NCI-H1048 (cell line): ENCODE results near the gene MAGI1.

Experiments used
- DNase-seq: peaks from one replicate; lab custom pipeline; 2025; lab: John Stamatoyannopoulos, UW

The MAGI1 gene

DNA sequence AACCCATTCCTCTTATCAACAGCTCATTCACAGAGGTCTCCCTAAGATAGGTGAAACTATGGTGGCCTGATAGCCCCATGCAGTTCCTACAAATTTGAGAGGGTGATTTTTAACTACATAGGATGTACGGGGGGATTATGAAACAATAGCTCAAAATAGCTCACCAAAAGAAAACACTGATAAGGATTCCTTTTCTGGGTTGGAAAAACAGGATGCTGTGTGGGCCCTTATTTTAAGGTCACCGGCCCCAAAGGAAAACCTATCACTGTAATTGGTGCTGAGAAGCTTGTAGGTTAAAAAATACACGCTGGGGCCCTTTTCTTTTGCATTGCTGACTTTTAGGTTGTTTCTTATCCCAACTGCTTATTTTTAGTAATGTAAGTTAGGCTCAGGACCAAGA is 627.4 kb downstream of the MAGI1 start:
- DNase-seq = no peak

DNA sequence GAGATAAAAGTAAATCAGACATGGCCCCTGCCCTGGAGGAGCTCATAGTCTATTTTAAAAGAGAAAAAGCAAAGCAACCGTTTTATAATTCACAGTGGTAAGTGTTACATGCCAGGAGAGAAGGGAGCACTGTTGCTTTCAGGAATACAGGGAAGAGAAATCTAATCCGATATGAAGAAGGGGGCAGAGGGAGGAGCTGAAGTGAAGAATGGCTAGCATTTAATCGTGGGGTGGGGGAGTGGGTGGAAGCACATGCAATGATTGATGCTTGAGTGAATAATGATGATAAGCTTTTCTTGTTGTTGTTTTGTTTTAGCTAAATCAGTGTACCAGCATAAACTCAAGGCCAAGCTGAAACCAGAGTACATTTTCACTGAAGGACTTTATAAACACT is 629.5 kb downstream of the MAGI1 start:
- no peak for DNase-seq

DNA sequence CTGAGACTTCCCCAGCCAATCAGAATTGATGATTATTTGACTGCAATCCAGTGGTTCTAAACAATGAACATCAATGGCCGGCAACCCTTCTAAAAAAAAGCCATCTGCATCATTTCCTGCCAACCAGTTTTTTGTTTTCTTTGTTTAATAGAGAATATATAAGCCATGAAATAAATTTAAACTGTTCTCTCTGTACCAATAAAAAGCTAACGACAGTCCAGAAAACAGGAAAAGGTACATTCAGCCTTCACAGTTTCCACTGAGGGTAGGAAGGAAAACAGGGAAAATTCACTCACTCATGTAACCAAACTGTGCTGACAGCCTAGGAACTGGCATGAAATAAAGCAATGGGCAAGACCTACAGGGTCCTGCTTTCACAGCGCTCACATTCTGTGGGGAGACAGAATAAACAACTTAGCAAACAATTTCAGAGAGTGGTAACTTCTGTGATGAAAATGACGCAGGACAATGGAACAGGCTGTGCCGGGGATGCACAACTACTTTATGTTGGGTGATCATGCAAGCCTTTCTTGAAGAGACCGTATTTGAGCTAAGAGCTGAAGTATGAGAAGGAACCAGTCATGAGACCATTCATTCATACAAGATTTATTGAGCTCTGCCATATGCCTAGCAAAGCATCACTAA is 630.1 kb downstream of the MAGI1 start:
- DNase-seq = no peak

DNA sequence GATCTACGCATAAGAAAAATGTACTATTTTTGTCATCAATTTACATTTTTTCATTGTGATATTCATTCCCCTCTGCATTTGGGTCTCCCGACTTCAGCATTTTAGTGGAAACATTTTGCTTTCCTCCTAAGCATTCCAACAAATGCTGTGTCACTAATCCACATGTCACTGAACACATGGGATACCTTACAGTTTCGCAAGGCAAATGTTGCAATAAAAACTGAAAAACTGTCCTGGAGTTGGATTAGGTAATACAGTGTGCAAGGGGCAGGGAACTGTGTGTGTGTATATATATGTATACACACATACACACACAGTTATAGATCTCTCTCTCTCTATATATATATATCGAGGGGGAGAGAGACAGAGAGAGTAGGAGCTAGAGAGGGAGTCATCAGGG is 632.2 kb downstream of the MAGI1 start:
- DNase-seq = no peak

DNA sequence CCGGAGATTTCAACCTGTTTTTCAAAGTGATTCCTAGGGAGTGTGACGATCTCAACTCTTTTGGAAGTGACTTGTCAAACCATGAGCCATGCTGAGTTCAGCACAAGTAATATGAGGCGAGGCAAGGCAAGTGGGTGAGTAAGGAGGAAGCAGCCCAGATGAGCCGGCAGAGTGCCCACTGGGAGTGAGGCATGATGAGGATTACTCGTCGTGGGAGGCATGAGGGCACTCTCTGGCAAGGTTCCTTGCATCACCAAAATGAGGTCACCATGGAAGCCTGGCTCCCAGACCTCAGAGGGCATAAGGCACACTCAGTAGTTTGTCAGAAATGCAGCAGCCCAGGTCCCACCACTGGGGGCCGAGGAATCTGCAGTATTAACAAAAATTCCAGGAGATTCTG is 636.1 kb downstream of the MAGI1 start:
- DNase-seq = peak; percentile 12

DNA sequence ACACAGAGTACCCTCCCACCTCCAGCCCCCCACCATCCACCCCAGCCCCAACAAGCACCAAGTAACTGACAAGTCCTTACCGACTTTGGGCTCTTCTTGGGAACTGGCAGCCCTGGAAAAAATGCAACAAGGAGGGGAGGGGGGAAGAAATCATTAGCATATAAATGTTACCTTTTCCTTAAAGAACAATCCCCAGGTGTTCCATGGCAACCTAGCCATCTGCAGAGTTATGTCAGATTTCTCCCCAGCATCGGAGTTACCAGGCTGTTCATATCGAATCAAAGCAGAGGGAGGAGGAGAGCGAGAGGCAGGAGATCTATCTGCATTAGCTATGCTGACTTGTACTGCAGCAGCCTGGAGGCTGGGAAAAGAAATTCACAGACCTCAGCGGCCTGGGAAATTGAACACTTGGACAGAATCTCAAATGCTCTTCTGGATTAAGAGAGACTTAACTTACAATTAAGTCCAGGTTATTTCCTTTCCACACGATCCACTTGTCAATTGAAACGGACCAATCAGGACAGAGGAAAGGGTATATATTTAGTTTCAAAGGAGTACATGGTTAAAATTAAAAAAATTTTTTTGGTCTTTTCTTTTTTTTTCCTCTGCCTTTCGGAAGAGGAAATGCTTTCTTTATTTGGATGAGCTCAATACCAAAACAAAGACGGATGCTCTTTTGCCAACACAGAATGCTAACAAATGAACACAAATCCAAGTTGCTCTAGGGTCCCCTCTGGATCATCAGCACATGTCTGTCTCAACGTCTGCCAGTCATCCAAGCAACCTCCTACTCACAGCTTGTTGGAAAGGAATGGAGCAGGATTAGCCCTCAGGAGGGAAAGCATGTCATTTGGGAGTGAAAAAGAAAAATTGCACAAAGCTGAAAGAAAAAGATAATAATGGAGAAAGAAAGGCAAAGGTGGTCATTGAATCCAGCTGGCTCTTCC is 637.1 kb downstream of the MAGI1 start:
- no peak for DNase-seq

DNA sequence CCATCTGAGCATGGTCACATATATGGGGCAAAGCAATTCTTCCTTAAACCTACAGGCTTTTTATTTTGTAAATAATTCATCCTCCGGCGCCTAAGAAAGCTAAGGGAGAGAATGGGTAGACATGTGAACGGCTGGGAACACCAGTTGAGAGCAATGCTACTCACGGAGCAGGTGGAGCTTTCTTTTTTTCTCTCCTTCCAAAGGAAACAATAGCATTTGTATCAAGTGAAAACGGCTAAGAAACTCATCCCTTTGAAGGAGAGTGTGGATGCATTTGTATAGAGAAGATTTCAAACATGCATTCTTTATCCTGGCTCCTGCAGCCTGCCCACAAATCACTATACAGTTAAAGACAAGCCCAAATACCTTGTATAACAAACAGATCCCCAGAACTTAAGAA is 637.8 kb downstream of the MAGI1 start:
- DNase-seq = no peak

DNA sequence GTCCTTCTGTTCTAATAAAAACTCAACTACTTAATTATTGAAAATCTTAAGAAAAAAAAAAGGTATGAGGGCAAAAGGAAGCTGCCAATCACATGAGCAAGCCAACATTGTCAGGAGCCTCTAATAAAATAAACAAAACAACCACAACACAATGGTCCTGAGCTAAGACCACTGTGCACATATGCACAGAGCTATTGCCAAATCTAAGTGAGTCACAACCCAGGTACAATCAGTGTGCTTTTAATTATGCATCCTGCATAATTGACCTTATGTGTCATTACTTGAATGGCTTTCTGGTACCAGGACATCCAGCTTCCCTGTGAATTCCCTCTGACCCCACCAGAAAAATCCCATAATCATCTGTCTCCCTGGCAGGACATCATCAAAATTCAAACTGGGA is 639.8 kb downstream of the MAGI1 start:
- DNase-seq = no peak

DNA sequence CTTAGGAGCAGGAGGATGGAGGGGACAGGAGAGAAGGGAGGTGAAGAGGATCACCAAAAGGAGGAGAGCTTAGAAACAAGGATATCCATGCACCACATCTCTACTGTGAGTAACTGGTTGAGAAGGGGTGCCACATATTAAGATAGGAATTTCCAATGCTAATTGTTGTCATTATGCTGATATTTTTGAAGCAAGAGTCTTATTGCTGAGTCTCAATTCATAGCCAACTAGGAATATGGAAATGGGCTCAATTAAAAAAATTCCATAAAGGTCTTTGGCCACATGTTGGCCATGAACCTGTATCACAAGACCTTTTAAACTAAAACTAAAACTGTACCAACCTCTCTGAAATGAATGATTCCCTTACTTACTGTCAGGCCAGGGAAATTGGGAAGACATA is 642.6 kb downstream of the MAGI1 start:
- no peak for DNase-seq

DNA sequence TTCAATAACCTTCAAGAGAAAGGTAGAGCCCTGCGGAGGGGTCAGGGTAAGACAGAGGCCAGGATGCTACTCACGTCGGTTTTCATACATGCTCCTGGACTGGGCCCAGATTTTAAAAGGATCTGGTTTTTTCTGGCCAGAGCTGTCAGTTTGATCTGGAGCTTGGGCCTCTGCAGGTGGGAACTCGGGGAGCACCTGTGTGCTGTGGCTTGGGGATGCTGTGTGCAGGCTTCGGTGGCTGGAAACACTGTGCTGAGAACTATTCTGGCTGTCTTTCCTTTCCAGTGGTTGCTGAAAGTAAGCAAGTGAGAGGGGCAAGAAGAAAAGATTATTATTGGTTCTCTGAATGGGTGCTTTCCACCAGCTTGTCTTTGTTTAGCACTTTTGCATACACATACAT is 647.6 kb downstream of the MAGI1 start:
- DNase-seq = no peak

DNA sequence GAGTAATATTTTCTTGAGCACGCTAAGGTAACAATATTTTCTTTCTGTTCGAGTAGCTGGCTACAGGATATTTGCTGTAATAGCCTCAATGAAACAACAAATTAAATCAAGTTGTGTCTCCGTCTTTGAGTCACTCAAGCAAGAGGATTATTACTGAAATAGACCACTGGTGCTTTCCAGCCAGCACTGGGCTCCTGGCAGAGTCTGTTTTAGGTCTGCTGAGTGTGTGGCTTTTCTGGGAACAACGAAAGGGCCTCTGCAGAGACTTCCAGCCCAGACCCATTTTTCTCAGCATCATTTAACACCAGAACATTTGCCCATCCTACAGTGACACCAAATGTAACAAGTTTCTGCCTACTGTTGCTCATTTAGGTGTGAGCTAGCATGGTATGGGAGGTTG is 652.9 kb downstream of the MAGI1 start:
- no peak for DNase-seq

DNA sequence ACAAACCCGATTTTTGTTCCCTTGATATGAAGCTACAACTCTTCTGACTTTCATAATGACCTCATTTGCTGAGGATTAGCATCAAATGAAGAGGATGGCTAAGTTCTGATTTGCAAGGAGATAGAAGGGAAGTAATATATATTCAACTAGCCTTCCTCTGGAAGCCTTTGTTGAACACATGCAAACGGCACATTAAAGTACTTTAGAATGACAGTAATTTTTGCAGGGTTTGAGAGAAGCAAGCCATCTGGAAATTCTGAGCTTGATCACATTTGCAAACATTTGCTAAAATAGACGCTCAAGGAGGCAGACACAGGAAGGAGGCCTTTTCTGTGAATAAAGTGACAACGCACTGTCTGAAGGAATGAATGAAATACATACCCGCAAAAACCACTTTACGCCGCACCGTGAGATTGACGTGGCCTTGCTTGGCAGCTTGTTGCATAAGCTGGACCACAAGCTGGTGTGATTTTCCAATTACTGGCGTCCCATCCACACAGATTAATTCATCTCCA is 657.2 kb downstream of the MAGI1 start:
- no peak for DNase-seq

DNA sequence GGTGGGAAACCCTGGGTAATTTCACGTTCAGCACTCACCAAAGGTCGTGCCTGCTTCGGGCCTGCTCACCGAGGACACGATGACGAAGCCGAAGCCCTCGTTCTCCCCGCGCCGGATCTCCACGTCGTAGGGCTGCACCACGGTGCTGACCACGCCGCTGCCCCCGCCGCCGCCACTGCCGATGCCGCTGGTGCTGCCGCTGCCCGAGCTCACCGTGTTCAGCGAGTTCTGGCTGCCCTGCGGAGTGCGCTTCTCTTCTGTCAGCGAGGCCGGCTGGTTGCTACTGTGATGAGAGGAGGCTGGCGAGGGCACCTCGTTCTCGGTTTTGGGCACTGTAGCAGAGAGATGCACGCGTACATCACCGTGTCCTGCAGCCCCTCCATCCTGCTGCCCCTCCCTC is 659.5 kb downstream of the MAGI1 start:
- DNase-seq = no peak

DNA sequence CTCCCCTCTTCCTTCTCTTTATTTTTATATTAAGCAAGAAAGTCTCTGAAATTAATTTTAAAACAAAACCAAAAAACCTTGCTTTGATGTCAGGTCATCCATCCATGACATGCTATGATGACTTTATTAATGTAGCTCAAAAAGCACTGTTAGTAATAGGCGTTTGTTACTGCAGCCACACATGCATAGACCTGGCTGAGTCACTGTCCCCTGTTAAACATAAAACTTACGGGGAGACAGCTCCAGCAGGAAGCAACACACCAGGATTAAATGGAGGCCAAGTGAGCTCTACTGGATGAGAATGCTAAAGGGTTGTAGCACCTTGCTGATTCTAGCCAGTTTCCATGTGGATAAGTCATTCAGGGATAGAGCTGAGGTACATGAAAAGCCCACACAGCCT is 661.1 kb downstream of the MAGI1 start:
- DNase-seq = no peak

DNA sequence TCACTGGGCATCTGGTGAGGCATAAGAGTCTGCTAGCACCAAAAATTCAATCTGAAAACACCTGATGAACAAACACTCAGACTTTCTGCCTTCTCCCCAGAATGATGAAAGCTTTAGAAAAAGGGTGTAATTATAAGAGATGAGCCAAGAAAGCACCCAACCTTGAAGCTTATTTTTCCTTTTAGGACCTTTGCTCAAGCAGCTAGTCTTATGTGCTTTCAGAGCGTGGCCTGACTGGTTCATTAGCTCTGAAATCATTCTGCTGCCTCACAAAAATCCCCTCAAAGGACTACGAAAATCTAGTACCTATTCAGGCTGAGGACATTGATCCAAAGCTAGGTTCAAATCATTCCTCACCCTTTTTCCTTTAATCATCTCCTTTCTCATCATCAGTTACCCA is 662.3 kb downstream of the MAGI1 start:
- no peak for DNase-seq

DNA sequence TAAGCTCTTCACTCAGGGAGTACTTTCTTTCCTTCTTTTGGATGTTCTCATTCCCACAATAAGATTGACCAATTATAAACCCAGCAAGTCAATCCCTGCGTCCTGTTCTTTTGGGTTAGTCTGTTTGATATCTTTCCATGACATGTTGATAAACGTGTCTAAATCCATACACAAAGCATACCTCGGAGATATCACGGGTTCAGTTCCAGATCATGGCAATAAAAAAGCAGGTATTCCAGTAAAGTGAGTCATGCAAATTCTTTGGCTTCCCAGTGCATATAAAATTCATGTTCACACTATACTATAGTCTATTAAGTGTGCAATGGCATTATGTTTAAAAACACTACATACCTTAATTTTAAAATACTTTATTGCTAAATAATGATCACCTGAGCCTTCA is 667.7 kb downstream of the MAGI1 start:
- no peak for DNase-seq

DNA sequence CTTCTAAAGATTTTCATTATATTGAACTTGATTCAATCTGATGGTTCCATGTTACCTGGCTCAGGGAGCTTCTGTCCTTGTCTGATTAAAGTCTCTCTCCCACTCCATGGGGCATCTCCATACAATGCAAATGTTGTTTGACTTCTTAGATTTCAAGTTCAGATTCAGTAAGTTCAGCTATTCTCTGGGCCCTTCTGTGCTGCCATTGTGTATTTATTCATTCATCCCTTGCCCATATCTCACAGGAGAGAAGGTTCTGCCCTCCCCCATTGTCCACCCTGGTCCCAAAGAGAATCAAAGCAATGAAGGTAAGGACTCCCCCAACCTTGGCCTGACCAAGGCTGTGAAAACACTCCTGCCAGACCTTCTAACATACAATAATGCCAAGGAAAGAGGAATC is 669.9 kb downstream of the MAGI1 start:
- no peak for DNase-seq

DNA sequence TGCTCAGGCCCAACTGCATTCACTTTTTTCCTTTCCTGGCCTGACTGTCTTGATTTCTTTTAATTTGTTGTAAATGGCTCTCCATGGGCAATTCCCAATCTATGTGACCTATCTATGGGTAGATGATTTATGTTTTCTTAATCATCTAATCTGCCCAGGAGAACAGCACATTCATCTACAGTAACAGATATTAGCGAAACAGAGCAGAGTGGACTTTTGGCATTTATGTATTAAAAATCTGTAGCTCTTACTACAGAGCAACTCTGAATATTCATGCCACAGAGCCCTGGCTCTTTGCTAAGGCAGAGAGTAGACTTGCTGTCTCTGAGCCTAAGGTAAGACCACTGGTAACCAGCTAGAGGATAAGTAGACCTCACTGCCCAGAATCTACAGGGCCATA is 676.0 kb downstream of the MAGI1 start:
- DNase-seq = no peak

DNA sequence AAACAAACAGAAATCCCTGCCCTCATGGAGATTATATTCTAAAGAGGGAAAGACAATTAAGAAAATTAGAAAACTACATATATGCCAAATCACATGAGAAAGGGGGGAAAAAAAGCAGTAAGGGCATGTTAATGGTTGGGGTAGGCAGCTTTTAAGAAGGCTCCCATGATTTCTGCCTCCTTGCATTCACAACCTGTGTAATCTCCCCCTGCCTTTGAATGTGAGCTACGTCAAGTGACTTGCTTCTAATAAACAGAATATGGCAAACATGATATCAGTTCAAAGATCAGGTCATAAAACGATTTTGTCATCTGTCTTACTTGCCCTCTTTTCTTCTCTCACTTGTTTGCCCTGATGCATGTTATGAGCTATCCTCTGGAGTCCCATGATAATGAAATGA is 677.3 kb downstream of the MAGI1 start:
- DNase-seq = no peak

DNA sequence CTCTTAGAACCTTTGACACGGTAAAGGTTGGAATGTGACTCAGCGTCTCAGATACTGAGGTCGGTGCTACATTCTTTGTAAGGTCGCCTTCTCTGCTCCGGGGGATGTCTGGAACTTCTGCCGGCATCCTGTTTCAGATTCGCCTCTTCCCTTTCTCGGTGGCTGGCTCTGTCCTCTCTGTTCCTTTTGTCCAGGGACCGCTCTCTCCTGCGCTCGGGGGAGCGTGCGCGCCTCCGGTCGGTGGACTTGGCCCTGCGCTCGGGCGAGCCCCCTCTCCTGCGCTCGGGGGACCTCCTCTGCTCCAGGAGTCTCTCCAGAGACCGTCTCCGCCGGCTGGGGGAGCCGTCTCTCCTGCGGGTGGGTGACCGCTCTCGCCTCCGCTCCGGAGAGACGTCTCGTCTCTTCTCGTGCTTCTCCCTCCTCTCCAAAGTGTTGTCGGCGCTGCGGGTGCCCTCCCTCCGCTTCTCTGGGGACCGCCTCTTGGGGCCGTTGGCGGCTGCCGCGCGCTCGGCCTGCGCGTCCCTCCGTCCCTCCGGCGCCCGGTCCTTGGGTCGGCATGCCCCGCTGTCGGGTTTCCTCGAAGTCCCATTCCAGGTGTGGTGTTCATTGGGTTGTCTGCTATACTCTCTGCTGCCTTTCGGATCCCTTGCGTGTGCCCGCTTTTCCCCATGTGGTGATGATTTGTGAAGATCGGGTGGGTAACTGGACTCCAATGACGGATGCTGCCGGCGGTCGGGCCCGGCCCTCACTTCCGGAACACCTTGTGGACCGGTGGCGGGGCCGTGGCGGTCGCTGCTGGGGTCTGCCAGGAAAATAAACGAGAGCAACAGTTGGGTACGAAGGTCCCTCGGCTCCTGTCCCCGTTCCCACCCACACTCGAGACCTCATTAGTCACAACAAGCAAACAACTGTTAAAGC is 682.1 kb downstream of the MAGI1 start:
- DNase-seq = no peak

DNA sequence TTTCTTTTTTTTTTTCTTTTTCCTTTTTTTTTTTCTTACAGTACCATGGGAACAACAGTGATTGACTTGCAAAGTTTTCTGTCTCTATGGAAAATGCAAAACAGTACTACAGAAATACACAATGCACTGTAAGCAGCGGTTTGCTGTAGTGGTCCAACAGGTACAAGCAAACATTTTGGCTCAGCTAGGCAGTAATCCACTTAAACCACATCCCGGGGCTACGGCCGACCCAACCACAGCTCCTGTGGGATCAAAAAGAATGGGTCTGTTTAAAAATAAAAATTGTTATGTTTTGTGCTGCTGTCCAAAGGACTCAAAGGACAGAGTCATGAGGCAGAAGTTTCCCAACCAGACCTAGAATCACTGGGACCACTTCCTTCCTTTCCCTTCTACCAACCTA is 683.8 kb downstream of the MAGI1 start:
- no peak for DNase-seq

DNA sequence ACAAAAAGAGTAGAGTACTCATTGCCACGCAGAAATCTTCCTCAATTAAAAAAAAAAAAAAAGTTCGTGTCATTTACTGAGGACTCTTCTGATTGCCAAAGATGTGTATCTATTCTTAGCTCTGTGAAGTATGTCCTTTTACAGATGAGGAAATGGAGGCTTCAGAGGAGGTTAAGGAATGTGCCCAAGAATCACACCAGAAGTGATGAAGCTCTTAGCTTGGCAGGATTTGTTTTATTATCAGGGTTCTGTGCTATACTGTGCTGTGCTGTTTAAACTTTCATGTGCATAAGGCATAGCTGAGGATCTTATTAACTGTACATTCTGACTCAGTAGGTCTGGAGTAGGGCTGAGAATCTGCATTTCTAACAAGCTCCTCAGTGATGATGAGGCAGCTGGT is 685.8 kb downstream of the MAGI1 start:
- no peak for DNase-seq
